Neural cell (in vitro differentiated cells): ENCODE data around the gene SYT6. TPM values are rescaled to one million over a fixed set of nuclear protein-coding genes. Genes with fewer than 3 reads are reported as not detected.

Source experiments
- H2AFZ ChIP-seq: fragments of 200-600, 300-800 bp; sonication (generic), shearing (Covaris generic); 2 replicates; pipeline ENCODE4 v1.6.0; 2014; ENCODE audit warnings: low read depth, mild to moderate bottlenecking, antibody characterized with exemption, low read length, moderate library complexity
- H3F3A ChIP-seq: fragments of 200-600 bp; shearing (Covaris generic); 2 replicates; pipeline ENCODE4 v1.6.1; 2016; ENCODE audit warnings: mild to moderate bottlenecking, moderate library complexity, mixed read lengths, antibody characterized with exemption, low read length; ENCODE audit not compliant: insufficient read depth, poor library complexity, severe bottlenecking
- H3K27ac ChIP-seq: fragments of 200-600, 300-800 bp; sonication (generic), shearing (Covaris generic); 2 replicates; pipeline ENCODE4 v1.5.1; 2014; ENCODE audit warnings: mild to moderate bottlenecking, low read length, moderate library complexity
- H3K27me3 ChIP-seq: fragments of 300-800, 200-600 bp; sonication (generic), shearing (Covaris generic); 2 replicates; pipeline ENCODE4 v1.6.0; 2014; ENCODE audit warnings: mild to moderate bottlenecking, low read depth, low read length, moderate library complexity; ENCODE audit not compliant: insufficient read depth
- H3K36me3 ChIP-seq: fragments of 300-800, 200-600 bp; sonication (generic), shearing (Covaris generic); 2 replicates; pipeline ENCODE4 v1.5.1; 2014; ENCODE audit warnings: mild to moderate bottlenecking, antibody characterized with exemption, low read length, moderate library complexity; ENCODE audit not compliant: insufficient read depth
- H3K4me2 ChIP-seq: fragments of 300-800, 200-600 bp; sonication (generic), shearing (Covaris generic); 2 replicates; pipeline ENCODE4 v1.6.0; 2014; ENCODE audit warnings: mild to moderate bottlenecking, low read length
- H3K4me3 ChIP-seq: fragments of 300-800, 200-600 bp; sonication (generic), shearing (Covaris generic); 2 replicates; pipeline ENCODE4 v1.5.1; 2014; ENCODE audit warnings: mild to moderate bottlenecking, low read length, moderate library complexity
- H3K79me2 ChIP-seq: fragments of 200-600 bp; shearing (Covaris generic); replicated peaks from 2 replicates; pipeline ENCODE4 v1.6.0; 2014; ENCODE audit warnings: mild to moderate bottlenecking, low read length, moderate library complexity; ENCODE audit not compliant: insufficient read depth
- H3K9ac ChIP-seq: fragments of 300-800, 200-600 bp; sonication (generic), shearing (Covaris generic); 2 replicates; pipeline ENCODE4 v1.6.1; 2016; ENCODE audit warnings: mild to moderate bottlenecking, low read length, mixed read lengths
- H3K9me2 ChIP-seq: fragments of 200-600 bp; shearing (Covaris generic); 2 replicates; pipeline ENCODE4 v1.6.1; 2016; ENCODE audit warnings: mild to moderate bottlenecking, low read length, mixed read lengths; ENCODE audit not compliant: insufficient read depth
- H3K9me3 ChIP-seq: fragments of 200-600, 300-800 bp; sonication (generic), shearing (Covaris generic); 2 replicates; pipeline ENCODE4 v1.6.1; 2016; ENCODE audit warnings: mild to moderate bottlenecking, mixed run types, low read length, moderate library complexity, mixed read lengths
- H4K20me1 ChIP-seq: fragments of 200-600 bp; shearing (Covaris generic); 2 replicates; pipeline ENCODE4 v1.6.1; 2016; ENCODE audit warnings: mild to moderate bottlenecking, mixed run types; ENCODE audit not compliant: insufficient read depth
- CTCF ChIP-seq: fragments of 450-650 bp; IDR thresholded peaks from 2 replicates; pipeline ENCODE4 v1.5.1; 2014; ENCODE audit warnings: antibody characterized with exemption, mild to moderate bottlenecking, moderate library complexity; ENCODE audit not compliant: poor library complexity, severe bottlenecking
- EP300 ChIP-seq: fragments of 450-650 bp; conservative IDR thresholded peaks from 2 replicates; pipeline ENCODE4 v1.6.1; 2014; ENCODE audit warnings: antibody characterized with exemption, mild to moderate bottlenecking, moderate library complexity; ENCODE audit not compliant: poor library complexity, severe bottlenecking
- EZH2 ChIP-seq: fragments of 200-600, 300-800 bp; shearing (Covaris generic), sonication (generic); IDR thresholded peaks from 2 replicates; pipeline ENCODE4 v1.6.1; 2014; ENCODE audit warnings: antibody characterized with exemption, low read length, borderline replicate concordance, mild to moderate bottlenecking; ENCODE audit not compliant: insufficient read depth, poor library complexity, severe bottlenecking
- MXI1 ChIP-seq: fragments of 450-650 bp; conservative IDR thresholded peaks from 2 replicates; pipeline ENCODE4 v1.6.1; 2014; ENCODE audit warnings: antibody characterized with exemption, mild to moderate bottlenecking; ENCODE audit not compliant: poor library complexity, severe bottlenecking
- POLR2AphosphoS5 ChIP-seq: IDR thresholded peaks from 2 replicates; pipeline ENCODE4 v1.6.1; 2012
- RAD21 ChIP-seq: fragments of 450-650 bp; conservative IDR thresholded peaks from 2 replicates; pipeline ENCODE4 v1.6.1; 2014; ENCODE audit warnings: antibody characterized with exemption, mild to moderate bottlenecking, moderate library complexity
- SMC3 ChIP-seq: fragments of 450-650 bp; conservative IDR thresholded peaks from 2 replicates; pipeline ENCODE4 v1.6.1; 2014; ENCODE audit warnings: antibody characterized with exemption, mild to moderate bottlenecking, moderate library complexity; ENCODE audit not compliant: poor library complexity
- TAF1 ChIP-seq: IDR thresholded peaks from 2 replicates; pipeline ENCODE4 v1.6.1; 2012; ENCODE audit warnings: low read depth
- polyA plus RNA-seq: library from polyadenylated mRNA; depleted of rRNA; stranded (reverse); fragments of >200 nt; gene quantifications from 2 replicates; pipeline ENCODE4 v1.2.3, GENCODE V29; 2014
- TF ChIP-seq, protein P1 (sequence below): IDR thresholded peaks from 2 replicates; pipeline ENCODE4 v1.6.1; 2012; ENCODE audit warnings: borderline replicate concordance

The SYT6 gene
- polyA plus RNA-seq, 1 donor from 2014 or later: 8.1 TPM

DNA sequence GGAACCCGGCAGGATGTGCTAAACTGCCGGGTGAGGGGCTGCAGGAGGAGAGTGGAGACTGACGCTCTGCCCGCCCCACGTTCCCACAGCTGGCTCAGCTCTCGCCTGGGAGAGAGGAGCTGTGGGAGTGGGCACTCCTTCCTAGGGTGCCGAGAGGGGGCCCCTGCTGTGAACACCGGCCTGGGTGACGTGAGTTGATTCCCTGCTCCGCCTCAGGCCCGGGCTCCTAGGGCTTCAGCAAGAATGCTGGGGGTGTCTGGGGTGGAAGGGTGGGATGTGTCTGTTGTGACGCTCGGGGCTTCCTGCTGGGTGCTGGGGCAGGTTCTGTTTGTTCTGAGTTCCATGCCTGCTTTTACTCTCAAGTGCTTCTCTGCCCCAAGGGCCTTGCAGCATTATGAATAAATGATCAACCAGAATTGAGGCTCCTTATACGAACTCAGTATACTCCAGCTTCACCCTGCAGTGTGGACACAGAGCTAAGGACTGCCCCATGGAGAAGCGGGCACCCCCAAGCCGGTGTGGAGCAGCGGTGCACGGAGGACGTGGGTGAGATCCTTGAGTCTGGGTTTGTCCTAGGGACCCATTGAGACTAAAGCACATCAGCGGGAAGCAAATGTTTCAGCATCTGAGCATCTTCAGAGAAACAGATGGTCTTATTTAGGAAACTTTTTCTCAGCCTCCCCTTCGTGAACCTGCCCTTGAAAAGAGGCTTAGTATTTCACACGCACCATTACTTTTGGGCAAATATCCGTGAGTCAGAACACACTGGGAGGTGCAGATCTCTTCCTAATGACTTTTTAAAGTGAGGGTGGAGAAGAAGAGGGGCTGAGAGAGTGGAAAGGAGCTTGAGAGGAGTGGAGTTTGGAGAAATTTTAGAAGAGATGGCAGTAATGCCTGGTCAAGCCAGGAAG is 41.7 kb downstream of the SYT6 start:
- no peaks in the 10 kb centered on the region for H3K9me3 ChIP-seq
- H3K4me3 ChIP-seq: no peak overlapping the region
- H3K9ac ChIP-seq: no peak overlapping the region
- no peaks in the 10 kb centered on the region for H3K79me2 ChIP-seq
- TF ChIP-seq, protein P1, sequence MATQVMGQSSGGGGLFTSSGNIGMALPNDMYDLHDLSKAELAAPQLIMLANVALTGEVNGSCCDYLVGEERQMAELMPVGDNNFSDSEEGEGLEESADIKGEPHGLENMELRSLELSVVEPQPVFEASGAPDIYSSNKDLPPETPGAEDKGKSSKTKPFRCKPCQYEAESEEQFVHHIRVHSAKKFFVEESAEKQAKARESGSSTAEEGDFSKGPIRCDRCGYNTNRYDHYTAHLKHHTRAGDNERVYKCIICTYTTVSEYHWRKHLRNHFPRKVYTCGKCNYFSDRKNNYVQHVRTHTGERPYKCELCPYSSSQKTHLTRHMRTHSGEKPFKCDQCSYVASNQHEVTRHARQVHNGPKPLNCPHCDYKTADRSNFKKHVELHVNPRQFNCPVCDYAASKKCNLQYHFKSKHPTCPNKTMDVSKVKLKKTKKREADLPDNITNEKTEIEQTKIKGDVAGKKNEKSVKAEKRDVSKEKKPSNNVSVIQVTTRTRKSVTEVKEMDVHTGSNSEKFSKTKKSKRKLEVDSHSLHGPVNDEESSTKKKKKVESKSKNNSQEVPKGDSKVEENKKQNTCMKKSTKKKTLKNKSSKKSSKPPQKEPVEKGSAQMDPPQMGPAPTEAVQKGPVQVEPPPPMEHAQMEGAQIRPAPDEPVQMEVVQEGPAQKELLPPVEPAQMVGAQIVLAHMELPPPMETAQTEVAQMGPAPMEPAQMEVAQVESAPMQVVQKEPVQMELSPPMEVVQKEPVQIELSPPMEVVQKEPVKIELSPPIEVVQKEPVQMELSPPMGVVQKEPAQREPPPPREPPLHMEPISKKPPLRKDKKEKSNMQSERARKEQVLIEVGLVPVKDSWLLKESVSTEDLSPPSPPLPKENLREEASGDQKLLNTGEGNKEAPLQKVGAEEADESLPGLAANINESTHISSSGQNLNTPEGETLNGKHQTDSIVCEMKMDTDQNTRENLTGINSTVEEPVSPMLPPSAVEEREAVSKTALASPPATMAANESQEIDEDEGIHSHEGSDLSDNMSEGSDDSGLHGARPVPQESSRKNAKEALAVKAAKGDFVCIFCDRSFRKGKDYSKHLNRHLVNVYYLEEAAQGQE: no peak
- TF ChIP-seq TAF1: no peak
- no peak for TF ChIP-seq EP300
- TF ChIP-seq MXI1: no peak
- TF ChIP-seq SMC3: no peak
- TF ChIP-seq CTCF: no peak
- H3K36me3 ChIP-seq: no peaks in the 10 kb centered on the region
- H3K9me2 ChIP-seq: no peaks in the 10 kb centered on the region
- H3F3A ChIP-seq: no peaks in the 10 kb centered on the region
- H3K27ac ChIP-seq: no peak overlapping the region
- no peaks in the 10 kb centered on the region for H3K27me3 ChIP-seq
- H3K4me2 ChIP-seq: no peak overlapping the region
- H4K20me1 ChIP-seq: no peaks in the 10 kb centered on the region
- H2AFZ ChIP-seq: no peak overlapping the region

- Histone ChIP-seq H2AFZ (no peak overlapping the region), H3F3A (no peaks in the 10 kb centered on the region), H3K4me3 (no peak overlapping the region), H4K20me1 (no peaks in the 10 kb centered on the region), H3K36me3 (no peaks in the 10 kb centered on the region), H3K79me2 (no peaks in the 10 kb centered on the region), H3K9me3 (no peaks in the 10 kb centered on the region), H3K9ac (no peak overlapping the region), H3K27me3 (no peaks in the 10 kb centered on the region), H3K27ac (no peak overlapping the region), H3K4me2 (no peak overlapping the region), H3K9me2 (no peaks in the 10 kb centered on the region)
- TF ChIP-seq SMC3 (no peak), CTCF (no peak), POLR2AphosphoS5 (no peak), TAF1 (no peak), RAD21 (no peak), EZH2 (no peak), MXI1 (no peak), EP300 (no peak)
- TF ChIP-seq, protein P1: no peak
Measured at GRCh38 chr1:114109981-114110380, 43.7 kb downstream of the SYT6 start.
